WERI-Rb-1 (cell line): ENCODE results near the gene ADCY10.

Experiments used
- DNase-seq: peaks from one replicate; pipeline ENCODE4 v3.0.0-alpha.2; 2020
- H3K27ac ChIP-seq: fragments of 250-450 bp; sonication (Bioruptor Pico); 2 replicates; pipeline ENCODE4 v1.5.1; 2020; ENCODE audit warnings: mild to moderate bottlenecking, moderate library complexity
- H3K27me3 ChIP-seq: fragments of 250-450 bp; sonication (Bioruptor Pico); 2 replicates; pipeline ENCODE4 v1.5.1; 2021; ENCODE audit warnings: mild to moderate bottlenecking, low read depth, moderate library complexity; ENCODE audit not compliant: insufficient read depth, severe bottlenecking
- H3K36me3 ChIP-seq: fragments of 250-450 bp; sonication (Bioruptor Pico); 2 replicates; pipeline ENCODE4 v1.5.1; 2020; ENCODE audit warnings: mild to moderate bottlenecking, moderate library complexity
- H3K4me3 ChIP-seq: 2 replicates; pipeline ENCODE4 v1.5.1; 2011; ENCODE audit warnings: low read depth, mild to moderate bottlenecking, control low read depth, low read length
- H3K9me3 ChIP-seq: fragments of 250-450 bp; sonication (Bioruptor Pico); 2 replicates; pipeline ENCODE4 v1.5.1; 2021; ENCODE audit warnings: mild to moderate bottlenecking, moderate library complexity; ENCODE audit not compliant: severe bottlenecking
- TF ChIP-seq, protein P1 (sequence below): IDR thresholded peaks from 2 replicates; pipeline ENCODE4 v1.5.1; 2011; ENCODE audit warnings: low read depth, mild to moderate bottlenecking, control low read depth, inconsistent platforms, low read length

Gene ADCY10

GRCh38 chr1:167924543-167925231 is 10.8 kb upstream of the ADCY10 start:
- Histone ChIP-seq H3K4me3 (no peak overlapping the region), H3K9me3 (no peaks in the 10 kb centered on the region), H3K36me3 (no peaks in the 10 kb centered on the region), H3K27ac (no peak overlapping the region), H3K27me3 (no peaks in the 10 kb centered on the region)
- no peak for DNase-seq
- TF ChIP-seq, protein P1, sequence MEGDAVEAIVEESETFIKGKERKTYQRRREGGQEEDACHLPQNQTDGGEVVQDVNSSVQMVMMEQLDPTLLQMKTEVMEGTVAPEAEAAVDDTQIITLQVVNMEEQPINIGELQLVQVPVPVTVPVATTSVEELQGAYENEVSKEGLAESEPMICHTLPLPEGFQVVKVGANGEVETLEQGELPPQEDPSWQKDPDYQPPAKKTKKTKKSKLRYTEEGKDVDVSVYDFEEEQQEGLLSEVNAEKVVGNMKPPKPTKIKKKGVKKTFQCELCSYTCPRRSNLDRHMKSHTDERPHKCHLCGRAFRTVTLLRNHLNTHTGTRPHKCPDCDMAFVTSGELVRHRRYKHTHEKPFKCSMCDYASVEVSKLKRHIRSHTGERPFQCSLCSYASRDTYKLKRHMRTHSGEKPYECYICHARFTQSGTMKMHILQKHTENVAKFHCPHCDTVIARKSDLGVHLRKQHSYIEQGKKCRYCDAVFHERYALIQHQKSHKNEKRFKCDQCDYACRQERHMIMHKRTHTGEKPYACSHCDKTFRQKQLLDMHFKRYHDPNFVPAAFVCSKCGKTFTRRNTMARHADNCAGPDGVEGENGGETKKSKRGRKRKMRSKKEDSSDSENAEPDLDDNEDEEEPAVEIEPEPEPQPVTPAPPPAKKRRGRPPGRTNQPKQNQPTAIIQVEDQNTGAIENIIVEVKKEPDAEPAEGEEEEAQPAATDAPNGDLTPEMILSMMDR = no peak

DNA sequence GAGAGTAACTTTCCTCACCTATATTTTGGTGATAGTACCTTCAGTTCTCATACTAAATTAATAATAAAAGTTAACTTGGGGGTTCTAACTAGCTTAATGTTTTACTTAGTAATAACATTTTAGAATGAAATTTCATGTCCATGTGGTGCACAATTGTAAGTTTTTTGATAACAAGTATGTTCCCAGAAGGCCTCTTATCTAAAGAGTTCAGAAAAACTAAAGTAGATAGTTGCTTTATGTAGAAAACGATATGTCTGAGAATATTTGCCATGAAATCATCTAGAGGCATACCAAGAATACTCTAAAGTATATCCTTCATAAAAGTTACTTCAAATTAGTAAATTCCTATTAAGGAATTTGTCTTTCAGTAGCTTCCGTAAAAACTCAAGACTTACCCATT is 10.2 kb upstream of the ADCY10 start:
- Histone ChIP-seq H3K27me3 (no peaks in the 10 kb centered on the region), H3K27ac (no peak overlapping the region), H3K9me3 (no peaks in the 10 kb centered on the region), H3K4me3 (no peak overlapping the region), H3K36me3 (no peaks in the 10 kb centered on the region)
- TF ChIP-seq, protein P1 = no peak
- no peak for DNase-seq

DNA sequence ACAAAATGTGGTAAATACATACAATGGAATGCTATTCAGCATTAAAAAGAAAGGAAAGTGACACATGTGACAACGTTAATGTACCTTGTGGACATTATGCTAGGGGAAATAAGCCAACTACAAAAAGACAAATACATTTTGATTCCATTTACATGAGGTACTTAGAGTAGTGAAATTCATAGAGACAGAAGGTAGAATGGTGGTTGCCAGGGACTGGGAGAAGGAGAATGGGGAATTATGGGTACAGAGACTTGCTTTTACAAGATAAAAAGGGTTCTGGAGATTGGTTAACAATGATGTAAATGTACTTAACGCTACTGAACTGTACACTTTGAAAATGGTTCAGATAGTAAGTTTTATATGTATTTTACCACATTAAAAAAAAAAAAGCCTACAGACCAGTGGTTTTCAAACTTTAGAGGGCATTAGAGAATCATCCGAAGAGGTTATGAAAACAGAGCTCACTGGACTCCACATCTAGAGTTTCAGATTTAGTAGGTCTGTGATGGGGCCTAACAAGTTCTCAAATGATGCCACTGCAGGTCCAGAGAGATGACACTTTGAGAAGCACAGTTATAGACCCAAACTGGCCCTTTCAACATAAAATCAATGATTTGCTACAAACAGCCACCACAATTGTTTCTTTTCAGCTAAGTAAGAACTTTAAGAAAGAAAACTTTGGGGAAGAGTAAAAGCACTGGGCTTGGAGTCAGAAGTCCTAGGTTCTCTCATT is 9.6 kb upstream of the ADCY10 start:
- Histone ChIP-seq H3K9me3 (no peaks in the 10 kb centered on the region), H3K27ac (no peak overlapping the region), H3K4me3 (no peak overlapping the region), H3K27me3 (no peaks in the 10 kb centered on the region), H3K36me3 (no peaks in the 10 kb centered on the region)
- DNase-seq = no peak
- TF ChIP-seq, protein P1 = no peak

DNA sequence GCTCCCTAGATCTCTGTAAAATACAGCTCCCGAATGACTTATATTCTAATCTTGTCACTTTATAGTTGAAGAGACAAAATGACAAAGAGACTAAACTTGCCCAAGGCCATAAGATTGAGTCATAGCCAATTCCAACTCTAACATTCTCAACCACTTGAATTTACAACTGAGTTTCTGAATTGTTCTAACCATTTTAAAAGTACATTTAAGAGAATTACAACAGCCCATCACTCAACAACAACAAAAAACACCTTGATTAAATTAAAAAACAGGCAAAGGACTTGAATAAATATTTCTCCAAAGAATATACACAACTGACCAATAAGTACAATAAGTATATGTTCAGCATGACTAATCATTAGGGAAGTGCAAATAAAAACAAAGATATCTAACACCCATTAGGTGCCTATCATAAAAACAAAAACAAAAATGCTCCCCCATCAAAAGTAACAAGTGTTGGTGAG is 8.7 kb upstream of the ADCY10 start:
- no peak for DNase-seq
- Histone ChIP-seq H3K27me3 (no peaks in the 10 kb centered on the region), H3K27ac (no peak overlapping the region), H3K9me3 (no peaks in the 10 kb centered on the region), H3K4me3 (no peak overlapping the region), H3K36me3 (no peaks in the 10 kb centered on the region)
- TF ChIP-seq, protein P1 = no peak

- Histone ChIP-seq H3K4me3 (no peak overlapping the region), H3K27me3 (no peaks in the 10 kb centered on the region), H3K9me3 (no peaks in the 10 kb centered on the region), H3K36me3 (no peaks in the 10 kb centered on the region), H3K27ac (no peak overlapping the region)
- DNase-seq = no peak
- TF ChIP-seq, protein P1 = no peak
Measured at GRCh38 chr1:167922023-167922422, 8.1 kb upstream of the ADCY10 start.
